GM18951 (cell line): ENCODE results near the gene RBPMS2.

Source experiments
- POLR2A ChIP-seq: IDR thresholded peaks from 4 replicates; pipeline ENCODE4 v1.6.1; 2011; ENCODE audit warnings: mild to moderate bottlenecking; ENCODE audit not compliant: insufficient read length, insufficient read depth; ENCODE audit errors: extremely low read depth
- in situ Hi-C: fragments of 300-500 bp; cut with MboI; formaldehyde crosslinking; loops from one replicate; pipeline ENCODE4 v1.12.0; 2022; ENCODE audit warnings: low sequenced_read_pairs, mixed read lengths, inconsistent platforms; ENCODE audit not compliant: unreplicated experiment

Gene RBPMS2

GRCh38 chr15:64774037-64774628 is 1.3 kb downstream of the RBPMS2 start:
- in situ Hi-C loops, result no loop called here
- no peak for TF ChIP-seq POLR2A

GRCh38 chr15:64773606-64774005 is 1.8 kb downstream of the RBPMS2 start:
- no peak for TF ChIP-seq POLR2A
- in situ Hi-C loops, result no loop called here

- TF ChIP-seq POLR2A, result no peak
- in situ Hi-C loops, result no loop called here
Observed at GRCh38 chr15:64772964-64773363, 2.4 kb downstream of the RBPMS2 start.

- TF ChIP-seq POLR2A, result no peak
- in situ Hi-C loops, result no loop called here
Observed at GRCh38 chr15:64772488-64772887, 2.9 kb downstream of the RBPMS2 start.

GRCh38 chr15:64770626-64771025 is 4.8 kb downstream of the RBPMS2 start:
- in situ Hi-C loops, result no loop called here
- no peak for TF ChIP-seq POLR2A

GRCh38 chr15:64767203-64767602 is 8.2 kb downstream of the RBPMS2 start:
- in situ Hi-C loops, result no loop called here

GRCh38 chr15:64766058-64766457 is 9.3 kb downstream of the RBPMS2 start:
- in situ Hi-C loops, result no loop called here
- TF ChIP-seq POLR2A, result no peak

More at GRCh38 chr15:64767203-64767602, 8.2 kb downstream of the RBPMS2 start:
- TF ChIP-seq POLR2A, result no peak

- no peak for TF ChIP-seq POLR2A
- in situ Hi-C loops, result no loop called here
Observed at GRCh38 chr15:64763874-64764273, 11.5 kb downstream of the RBPMS2 start.

GRCh38 chr15:64763462-64763861 is 11.9 kb downstream of the RBPMS2 start:
- in situ Hi-C loops, result no loop called here
- no peak for TF ChIP-seq POLR2A

- in situ Hi-C loops, result no loop called here
- no peak for TF ChIP-seq POLR2A
Observed at GRCh38 chr15:64763021-64763420, 12.4 kb downstream of the RBPMS2 start.

- TF ChIP-seq POLR2A, result no peak
- in situ Hi-C loops, result no loop called here
Observed at GRCh38 chr15:64762546-64762945, 12.8 kb downstream of the RBPMS2 start.

- in situ Hi-C loops, result no loop called here
- no peak for TF ChIP-seq POLR2A
Observed at GRCh38 chr15:64761156-64761555, 14.2 kb downstream of the RBPMS2 start.

GRCh38 chr15:64760056-64760455 is 15.3 kb downstream of the RBPMS2 start:
- in situ Hi-C loops, result no loop called here
- no peak for TF ChIP-seq POLR2A

- in situ Hi-C loops, result no loop called here
- no peak for TF ChIP-seq POLR2A
Observed at GRCh38 chr15:64755427-64755940, 19.9 kb downstream of the RBPMS2 start.
